IPS-18a (cell line): ENCODE measurements around the gene SHROOM3.

Experiments used
- H3K27ac ChIP-seq: one replicate; pipeline ENCODE4 v1.5.1; 2013; ENCODE audit warnings: low read length
- H3K27me3 ChIP-seq: one replicate; pipeline ENCODE4 v1.6.1; 2013; ENCODE audit warnings: mild to moderate bottlenecking, low read length; ENCODE audit not compliant: control insufficient read depth, insufficient read depth
- H3K36me3 ChIP-seq: one replicate; pipeline ENCODE4 v1.6.1; 2013; ENCODE audit warnings: low read depth, low read length; ENCODE audit not compliant: control insufficient read depth
- H3K4me1 ChIP-seq: one replicate; pipeline ENCODE4 v1.6.1; 2013; ENCODE audit warnings: low read depth, low read length; ENCODE audit not compliant: control insufficient read depth
- H3K4me3 ChIP-seq: one replicate; pipeline ENCODE4 v1.5.1; 2013; ENCODE audit warnings: low read length
- H3K9ac ChIP-seq: one replicate; pipeline ENCODE4 v1.6.1; 2013; ENCODE audit warnings: mild to moderate bottlenecking, low read length, moderate library complexity
- H3K9me3 ChIP-seq: one replicate; pipeline ENCODE4 v1.6.1; 2013; ENCODE audit warnings: low read depth, low read length; ENCODE audit not compliant: control insufficient read depth

SHROOM3 gene

GRCh38 chr4:76680952-76681351, 245.9 kb downstream of the SHROOM3 start:
- Histone ChIP-seq H3K27ac (no peak overlapping the region), H3K9ac (no peak overlapping the region), H3K9me3 (no peaks in the 10 kb centered on the region), H3K36me3 (no peaks in the 10 kb centered on the region), H3K27me3 (no peaks in the 10 kb centered on the region), H3K4me3 (no peak overlapping the region), H3K4me1 (no peaks in the 10 kb centered on the region)

- Histone ChIP-seq H3K9ac (no peak overlapping the region), H3K4me1 (no peaks in the 10 kb centered on the region), H3K27ac (no peak overlapping the region), H3K9me3 (no peaks in the 10 kb centered on the region), H3K4me3 (no peak overlapping the region), H3K36me3 (no peaks in the 10 kb centered on the region), H3K27me3 (no peaks in the 10 kb centered on the region)
Measured at GRCh38 chr4:76681996-76682395, 247.0 kb downstream of the SHROOM3 start.

GRCh38 chr4:76683144-76683543, 248.1 kb downstream of the SHROOM3 start:
- peaks cover 4% of the 10 kb centered on the region for H3K4me1 ChIP-seq
- no peaks in the 10 kb centered on the region for H3K36me3 ChIP-seq
- no peaks in the 10 kb centered on the region for H3K9me3 ChIP-seq
- peaks cover 10% of the 10 kb centered on the region for H3K27me3 ChIP-seq
- H3K4me3 ChIP-seq, result no peak overlapping the region
- no peak overlapping the region for H3K9ac ChIP-seq
- H3K27ac ChIP-seq, result no peak overlapping the region

- H3K27ac ChIP-seq, result no peak overlapping the region
- H3K9me3 ChIP-seq, result no peaks in the 10 kb centered on the region
- peaks cover 31% of the 10 kb centered on the region for H3K4me1 ChIP-seq
- no peaks in the 10 kb centered on the region for H3K36me3 ChIP-seq
- peak overlapping the region; percentile 79 for H3K4me3 ChIP-seq
- H3K9ac ChIP-seq, result no peak overlapping the region
- H3K27me3 ChIP-seq, result peaks cover 13% of the 10 kb centered on the region
Measured at GRCh38 chr4:76687746-76688448, 252.9 kb downstream of the SHROOM3 start.

- no peaks in the 10 kb centered on the region for H3K9me3 ChIP-seq
- H3K36me3 ChIP-seq, result no peaks in the 10 kb centered on the region
- no peak overlapping the region for H3K27ac ChIP-seq
- H3K27me3 ChIP-seq, result peaks cover 13% of the 10 kb centered on the region
- peaks cover 31% of the 10 kb centered on the region for H3K4me1 ChIP-seq
- H3K4me3 ChIP-seq, result peak overlapping the region; percentile 79
- peak overlapping the region; percentile 78 for H3K9ac ChIP-seq
Measured at GRCh38 chr4:76688619-76689144, 253.7 kb downstream of the SHROOM3 start.

GRCh38 chr4:76689145-76689817, 254.3 kb downstream of the SHROOM3 start:
- Histone ChIP-seq H3K9ac (peak overlapping the region; percentile 78), H3K4me3 (peak overlapping the region; percentile 79)

GRCh38 chr4:76690011-76690905, 255.2 kb downstream of the SHROOM3 start:
- peak overlapping the region; percentile 78 for H3K9ac ChIP-seq
- H3K4me1 ChIP-seq, result peaks cover 35% of the 10 kb centered on the region
- H3K27ac ChIP-seq, result no peak overlapping the region

More at GRCh38 chr4:76689145-76689817, 254.3 kb downstream of the SHROOM3 start:
- Histone ChIP-seq H3K9me3 (no peaks in the 10 kb centered on the region), H3K27ac (no peak overlapping the region), H3K36me3 (no peaks in the 10 kb centered on the region), H3K27me3 (peaks cover 13% of the 10 kb centered on the region), H3K4me1 (peaks cover 31% of the 10 kb centered on the region)

GRCh38 chr4:76690906-76691275, 255.9 kb downstream of the SHROOM3 start:
- Histone ChIP-seq H3K36me3 (no peaks in the 10 kb centered on the region), H3K9me3 (no peaks in the 10 kb centered on the region), H3K27ac (no peak overlapping the region), H3K9ac (peak overlapping the region; percentile 78), H3K4me1 (peaks cover 39% of the 10 kb centered on the region), H3K4me3 (peak overlapping the region; percentile 79), H3K27me3 (peaks cover 13% of the 10 kb centered on the region)

More at GRCh38 chr4:76690011-76690905, 255.2 kb downstream of the SHROOM3 start:
- Histone ChIP-seq H3K36me3 (no peaks in the 10 kb centered on the region), H3K4me3 (peak overlapping the region; percentile 79), H3K27me3 (peaks cover 13% of the 10 kb centered on the region), H3K9me3 (no peaks in the 10 kb centered on the region)

GRCh38 chr4:76691807-76692582, 257.0 kb downstream of the SHROOM3 start:
- no peak overlapping the region for H3K27ac ChIP-seq
- H3K36me3 ChIP-seq, result no peaks in the 10 kb centered on the region
- peaks cover 13% of the 10 kb centered on the region for H3K27me3 ChIP-seq
- peaks cover 48% of the 10 kb centered on the region for H3K4me1 ChIP-seq
- H3K4me3 ChIP-seq, result no peak overlapping the region
- H3K9me3 ChIP-seq, result no peaks in the 10 kb centered on the region
- H3K9ac ChIP-seq, result no peak overlapping the region

GRCh38 chr4:76692761-76693160, 257.7 kb downstream of the SHROOM3 start:
- H3K9me3 ChIP-seq, result no peaks in the 10 kb centered on the region
- no peaks in the 10 kb centered on the region for H3K36me3 ChIP-seq
- no peak overlapping the region for H3K4me3 ChIP-seq
- peaks cover 7% of the 10 kb centered on the region for H3K27me3 ChIP-seq
- H3K4me1 ChIP-seq, result peaks cover 56% of the 10 kb centered on the region
- H3K27ac ChIP-seq, result no peak overlapping the region
- no peak overlapping the region for H3K9ac ChIP-seq
